GM23338 (cell line): Measurements from ENCODE around the gene UBQLN4.

ENCODE experiments used
- CREB1 ChIP-seq: fragments of 250-450 bp; sonication (Bioruptor Pico); IDR thresholded peaks from 2 replicates; pipeline ENCODE4 v1.5.0; 2020; ENCODE audit warnings: low read depth, mild to moderate bottlenecking, moderate library complexity
- EZH2 ChIP-seq: fragments of 200-600 bp; sonication (generic); IDR thresholded peaks from one replicate; pipeline ENCODE4 v1.8.0; 2017; ENCODE audit warnings: antibody characterized with exemption, mild to moderate bottlenecking, low read depth; ENCODE audit not compliant: unreplicated experiment
- EZH2phosphoT487 ChIP-seq: fragments of 200-600 bp; sonication (generic); IDR thresholded peaks from one replicate; pipeline ENCODE4 v1.8.1; 2018; ENCODE audit warnings: antibody characterized with exemption; ENCODE audit not compliant: unreplicated experiment
- JUNB ChIP-seq: IDR thresholded peaks from one replicate; pipeline ENCODE4 v1.6.1; 2016; ENCODE audit warnings: antibody characterized with exemption; ENCODE audit not compliant: unreplicated experiment
- NANOG ChIP-seq: IDR thresholded peaks from 2 replicates; pipeline ENCODE4 v1.6.1; 2016; ENCODE audit warnings: antibody characterized with exemption, borderline replicate concordance
- POLR2AphosphoS5 ChIP-seq: IDR thresholded peaks from 2 replicates; pipeline ENCODE4 v1.6.1; 2016; ENCODE audit warnings: antibody characterized with exemption, low read depth
- STAT1 ChIP-seq: IDR thresholded peaks from one replicate; pipeline ENCODE4 v1.6.1; 2016; ENCODE audit warnings: antibody characterized with exemption; ENCODE audit not compliant: unreplicated experiment
- ZNF114 ChIP-seq: fragments of 250-450 bp; sonication (Bioruptor Pico); IDR thresholded peaks from 2 replicates; pipeline ENCODE4 v1.5.0; 2020; ENCODE audit warnings: mild to moderate bottlenecking, moderate library complexity
- ZNF331 ChIP-seq: fragments of 250-450 bp; sonication (Bioruptor Pico); IDR thresholded peaks from 2 replicates; pipeline ENCODE4 v1.5.0; 2020; ENCODE audit warnings: low read depth, mild to moderate bottlenecking, moderate library complexity
- TF ChIP-seq, protein P1 (sequence below): IDR thresholded peaks from one replicate; pipeline ENCODE4 v1.6.1; 2018; ENCODE audit warnings: antibody characterized with exemption; ENCODE audit not compliant: unreplicated experiment
- TF ChIP-seq, protein P2 (sequence below), 2 experiments: fragments of 200-600 bp in 1 of 2; sonication (generic) in 1 of 2; conservative IDR thresholded peaks; 2 replicates each; pipeline versions ENCODE4 v1.5.1 to v1.6.1; 2016 to 2017; ENCODE audit warnings: antibody characterized with exemption in 2 of 2, low read depth in 2 of 2, mild to moderate bottlenecking in 2 of 2, moderate library complexity in 1 of 2
- TF ChIP-seq, protein P3 (sequence below): IDR thresholded peaks from 2 replicates; pipeline ENCODE4 v1.6.1; 2016; ENCODE audit warnings: antibody characterized with exemption

DNA sequence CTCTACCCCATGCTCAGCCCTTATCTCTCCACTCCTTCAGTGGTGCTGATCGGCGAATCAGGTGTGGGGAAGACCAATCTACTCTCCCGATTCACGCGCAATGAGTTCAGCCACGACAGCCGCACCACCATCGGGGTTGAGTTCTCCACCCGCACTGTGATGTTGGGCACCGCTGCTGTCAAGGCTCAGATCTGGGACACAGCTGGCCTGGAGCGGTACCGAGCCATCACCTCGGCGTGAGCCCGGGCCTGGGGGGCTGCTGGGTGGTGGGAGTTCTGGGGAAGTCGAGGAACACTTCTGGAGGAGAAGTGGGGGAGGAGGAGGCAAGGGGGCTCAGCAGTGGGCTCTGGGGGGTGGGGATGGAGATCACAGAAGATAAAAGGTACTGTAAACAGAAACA, 12.3 kb upstream of the UBQLN4 start:
- no peak for TF ChIP-seq EZH2phosphoT487
- no peak for TF ChIP-seq JUNB
- TF ChIP-seq, protein P1, sequence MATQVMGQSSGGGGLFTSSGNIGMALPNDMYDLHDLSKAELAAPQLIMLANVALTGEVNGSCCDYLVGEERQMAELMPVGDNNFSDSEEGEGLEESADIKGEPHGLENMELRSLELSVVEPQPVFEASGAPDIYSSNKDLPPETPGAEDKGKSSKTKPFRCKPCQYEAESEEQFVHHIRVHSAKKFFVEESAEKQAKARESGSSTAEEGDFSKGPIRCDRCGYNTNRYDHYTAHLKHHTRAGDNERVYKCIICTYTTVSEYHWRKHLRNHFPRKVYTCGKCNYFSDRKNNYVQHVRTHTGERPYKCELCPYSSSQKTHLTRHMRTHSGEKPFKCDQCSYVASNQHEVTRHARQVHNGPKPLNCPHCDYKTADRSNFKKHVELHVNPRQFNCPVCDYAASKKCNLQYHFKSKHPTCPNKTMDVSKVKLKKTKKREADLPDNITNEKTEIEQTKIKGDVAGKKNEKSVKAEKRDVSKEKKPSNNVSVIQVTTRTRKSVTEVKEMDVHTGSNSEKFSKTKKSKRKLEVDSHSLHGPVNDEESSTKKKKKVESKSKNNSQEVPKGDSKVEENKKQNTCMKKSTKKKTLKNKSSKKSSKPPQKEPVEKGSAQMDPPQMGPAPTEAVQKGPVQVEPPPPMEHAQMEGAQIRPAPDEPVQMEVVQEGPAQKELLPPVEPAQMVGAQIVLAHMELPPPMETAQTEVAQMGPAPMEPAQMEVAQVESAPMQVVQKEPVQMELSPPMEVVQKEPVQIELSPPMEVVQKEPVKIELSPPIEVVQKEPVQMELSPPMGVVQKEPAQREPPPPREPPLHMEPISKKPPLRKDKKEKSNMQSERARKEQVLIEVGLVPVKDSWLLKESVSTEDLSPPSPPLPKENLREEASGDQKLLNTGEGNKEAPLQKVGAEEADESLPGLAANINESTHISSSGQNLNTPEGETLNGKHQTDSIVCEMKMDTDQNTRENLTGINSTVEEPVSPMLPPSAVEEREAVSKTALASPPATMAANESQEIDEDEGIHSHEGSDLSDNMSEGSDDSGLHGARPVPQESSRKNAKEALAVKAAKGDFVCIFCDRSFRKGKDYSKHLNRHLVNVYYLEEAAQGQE, result no peak
- TF ChIP-seq, protein P2, sequence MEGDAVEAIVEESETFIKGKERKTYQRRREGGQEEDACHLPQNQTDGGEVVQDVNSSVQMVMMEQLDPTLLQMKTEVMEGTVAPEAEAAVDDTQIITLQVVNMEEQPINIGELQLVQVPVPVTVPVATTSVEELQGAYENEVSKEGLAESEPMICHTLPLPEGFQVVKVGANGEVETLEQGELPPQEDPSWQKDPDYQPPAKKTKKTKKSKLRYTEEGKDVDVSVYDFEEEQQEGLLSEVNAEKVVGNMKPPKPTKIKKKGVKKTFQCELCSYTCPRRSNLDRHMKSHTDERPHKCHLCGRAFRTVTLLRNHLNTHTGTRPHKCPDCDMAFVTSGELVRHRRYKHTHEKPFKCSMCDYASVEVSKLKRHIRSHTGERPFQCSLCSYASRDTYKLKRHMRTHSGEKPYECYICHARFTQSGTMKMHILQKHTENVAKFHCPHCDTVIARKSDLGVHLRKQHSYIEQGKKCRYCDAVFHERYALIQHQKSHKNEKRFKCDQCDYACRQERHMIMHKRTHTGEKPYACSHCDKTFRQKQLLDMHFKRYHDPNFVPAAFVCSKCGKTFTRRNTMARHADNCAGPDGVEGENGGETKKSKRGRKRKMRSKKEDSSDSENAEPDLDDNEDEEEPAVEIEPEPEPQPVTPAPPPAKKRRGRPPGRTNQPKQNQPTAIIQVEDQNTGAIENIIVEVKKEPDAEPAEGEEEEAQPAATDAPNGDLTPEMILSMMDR (conservative IDR thresholded peaks at IDR 0.05; ENCODE audit: low read depth in 2 of 2), result no peak
- TF ChIP-seq EZH2, result no peak
- TF ChIP-seq, protein P3, sequence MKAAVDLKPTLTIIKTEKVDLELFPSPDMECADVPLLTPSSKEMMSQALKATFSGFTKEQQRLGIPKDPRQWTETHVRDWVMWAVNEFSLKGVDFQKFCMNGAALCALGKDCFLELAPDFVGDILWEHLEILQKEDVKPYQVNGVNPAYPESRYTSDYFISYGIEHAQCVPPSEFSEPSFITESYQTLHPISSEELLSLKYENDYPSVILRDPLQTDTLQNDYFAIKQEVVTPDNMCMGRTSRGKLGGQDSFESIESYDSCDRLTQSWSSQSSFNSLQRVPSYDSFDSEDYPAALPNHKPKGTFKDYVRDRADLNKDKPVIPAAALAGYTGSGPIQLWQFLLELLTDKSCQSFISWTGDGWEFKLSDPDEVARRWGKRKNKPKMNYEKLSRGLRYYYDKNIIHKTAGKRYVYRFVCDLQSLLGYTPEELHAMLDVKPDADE, result no peak
- TF ChIP-seq CREB1 (CRISPR knock-in tag), result no peak
- TF ChIP-seq POLR2AphosphoS5, result no peak
- TF ChIP-seq ZNF331 (CRISPR knock-in tag), result no peak
- TF ChIP-seq STAT1, result no peak
- no peak for TF ChIP-seq ZNF114 (CRISPR knock-in tag)
- TF ChIP-seq NANOG, result no peak
